HepG2 (cell line): ENCODE measurements around the gene VCL. TPM values are rescaled to one million over a fixed set of nuclear protein-coding genes. Genes with fewer than 3 reads are reported as not detected.
A peak's percentile ranks its signal among the peaks of the same experiment; 100 is the strongest.

ENCODE experiments used
- BRD4 ChIP-seq: sonication (generic); formaldehyde crosslinking; IDR thresholded peaks from 2 replicates; pipeline ENCODE4 v1.4.0; 2020; ENCODE audit warnings: missing genetic modification reagents
- CBFB ChIP-seq: sonication (generic); formaldehyde crosslinking; IDR thresholded peaks from 2 replicates; pipeline ENCODE4 v1.4.0; 2020; ENCODE audit warnings: missing genetic modification reagents
- GPN1 ChIP-seq: sonication (generic); formaldehyde crosslinking; IDR thresholded peaks from 2 replicates; pipeline ENCODE4 v1.5.1; 2020; ENCODE audit warnings: missing genetic modification reagents, borderline replicate concordance
- HNRNPUL1 ChIP-seq: fragments of 200-400 bp; formaldehyde crosslinking; IDR thresholded peaks from 2 replicates; pipeline ENCODE4 v1.6.1; 2017; ENCODE audit warnings: low read depth, mild to moderate bottlenecking, low read length, moderate library complexity
- NFE2L1 ChIP-seq: sonication (generic); formaldehyde crosslinking; IDR thresholded peaks from 2 replicates; pipeline ENCODE4 v1.4.0; 2020; ENCODE audit warnings: missing genetic modification reagents, mild to moderate bottlenecking, borderline replicate concordance
- NFKBIZ ChIP-seq: IDR thresholded peaks from 2 replicates; pipeline ENCODE4 v1.6.1; 2018; ENCODE audit warnings: missing genetic modification reagents, missing compliant biosample characterization
- NFRKB ChIP-seq: fragments of 450-650 bp; IDR thresholded peaks from 2 replicates; pipeline ENCODE4 v1.6.1; 2017
- PTBP1 ChIP-seq: fragments of 200-400 bp; formaldehyde crosslinking; IDR thresholded peaks from 2 replicates; pipeline ENCODE4 v1.6.1; 2018; ENCODE audit warnings: low read length, low read depth; ENCODE audit not compliant: poor library complexity, severe bottlenecking
- RARG ChIP-seq: sonication (generic); formaldehyde crosslinking; IDR thresholded peaks from 2 replicates; pipeline ENCODE4 v1.4.0; 2020; ENCODE audit warnings: low read depth, mild to moderate bottlenecking, missing genetic modification reagents
- SALL1 ChIP-seq: sonication (generic); formaldehyde crosslinking; IDR thresholded peaks from 2 replicates; pipeline ENCODE4 v1.8.0; 2022; ENCODE audit warnings: mild to moderate bottlenecking, missing genetic modification reagents
- SNAPC2 ChIP-seq: sonication (generic); formaldehyde crosslinking; IDR thresholded peaks from 2 replicates; pipeline ENCODE4 v1.8.1; 2022; ENCODE audit warnings: mild to moderate bottlenecking, missing genetic modification reagents
- SRSF4 ChIP-seq: fragments of 200-400 bp; formaldehyde crosslinking; IDR thresholded peaks from one replicate; pipeline ENCODE4 v1.6.1; 2018; ENCODE audit warnings: mild to moderate bottlenecking, low read depth, low read length, moderate library complexity; ENCODE audit not compliant: poor library complexity, severe bottlenecking
- WIZ ChIP-seq: sonication (generic); formaldehyde crosslinking; IDR thresholded peaks from 2 replicates; pipeline ENCODE4 v1.5.1; 2020; ENCODE audit warnings: mild to moderate bottlenecking, missing genetic modification reagents
- ZBTB39 ChIP-seq: sonication (generic); formaldehyde crosslinking; IDR thresholded peaks from 2 replicates; pipeline ENCODE4 v1.5.0; 2020; ENCODE audit warnings: missing genetic modification reagents
- ZFP90 ChIP-seq: sonication (generic); formaldehyde crosslinking; IDR thresholded peaks from 2 replicates; pipeline ENCODE4 v1.8.0; 2022; ENCODE audit warnings: missing genetic modification reagents, mild to moderate bottlenecking, inconsistent platforms, borderline replicate concordance
- ZNF17 ChIP-seq: sonication (generic); formaldehyde crosslinking; IDR thresholded peaks from 2 replicates; pipeline ENCODE4 v1.5.0; 2020; ENCODE audit warnings: mild to moderate bottlenecking, missing genetic modification reagents
- ZNF180 ChIP-seq: sonication (generic); formaldehyde crosslinking; IDR thresholded peaks from 2 replicates; pipeline ENCODE4 v1.4.0; 2020; ENCODE audit warnings: low read depth, missing genetic modification reagents, borderline replicate concordance
- ZNF331 ChIP-seq: sonication (generic); formaldehyde crosslinking; IDR thresholded peaks from 2 replicates; pipeline ENCODE4 v1.4.0; 2020; ENCODE audit warnings: missing genetic modification reagents
- ZNF414 ChIP-seq: sonication (generic); formaldehyde crosslinking; IDR thresholded peaks from 2 replicates; pipeline ENCODE4 v1.5.0; 2020; ENCODE audit warnings: missing genetic modification reagents
- ZNF687 ChIP-seq: sonication (generic); formaldehyde crosslinking; IDR thresholded peaks from 2 replicates; pipeline ENCODE4 v1.5.1; 2020; ENCODE audit warnings: mild to moderate bottlenecking, missing genetic modification reagents, moderate library complexity
- ZNF788 ChIP-seq: sonication (generic); formaldehyde crosslinking; IDR thresholded peaks from 2 replicates; pipeline ENCODE4 v1.5.0; 2020; ENCODE audit warnings: mild to moderate bottlenecking, missing genetic modification reagents, borderline replicate concordance
- polyA plus RNA-seq, 8 experiments: library from polyadenylated mRNA; depleted of rRNA in 3 of 8; stranded (reverse) in 7 of 8; unstranded in 1 of 8; fragments of >200 nt; fragmentation: Illumina TruSeq in 4 of 8; extraction: Trizol in 4 of 8; gene quantifications; 2 replicates each; pipeline versions ENCODE4 v1.2.1 to v1.2.3, GENCODE V29; 2011 to 2016; ENCODE audit warnings: low read depth in 4 of 8, missing spikeins in 1 of 8, mixed read lengths in 1 of 8; ENCODE audit not compliant: insufficient read depth in 1 of 8
- total RNA-seq, 5 experiments: library from RNA; depleted of rRNA; stranded (reverse); fragments of >200 nt; fragmentation: Illumina TruSeq; extraction: Trizol; gene quantifications; 2 replicates each; pipeline ENCODE4 v1.2.3, GENCODE V29; 2016; ENCODE audit warnings: low read depth in 1 of 5
- TF ChIP-seq, protein P1 (sequence below): sonication (generic); formaldehyde crosslinking; IDR thresholded peaks from 2 replicates; pipeline ENCODE4 v1.5.0; 2020; ENCODE audit warnings: missing genetic modification reagents

VCL gene
- total and polyA plus RNA-seq, 2 of the 13 experiments (the other 11 are each of a cell fraction or from before 2014, with no cell fraction given): 17.3 to 26.9 TPM

GRCh38 chr10:74150990-74151878 lies 153.3 kb downstream of the VCL start, which contains the start of gene ADK (continued):
- TF ChIP-seq SRSF4 (no peak), ZNF17 (CRISPR knock-in tag) (no peak), RARG (no peak), PTBP1 (no peak), ZNF331 (CRISPR knock-in tag) (peak; percentile 51; the same call in 1 of the 2 replicates), HNRNPUL1 (no peak), CBFB (CRISPR knock-in tag) (peak; percentile 43; the same call in 1 of the 2 replicates), ZNF414 (CRISPR knock-in tag) (peak; percentile 29; the same call in 1 of the 2 replicates), ZNF788 (CRISPR knock-in tag) (0 out of 2 replicates have a peak, but pooled peaks have one; percentile 9), ZBTB39 (CRISPR knock-in tag) (0 out of 2 replicates have a peak, but pooled peaks have one; percentile 58), BRD4 (CRISPR knock-in tag) (peak; percentile 88), GPN1 (CRISPR knock-in tag) (no peak), NFKBIZ (CRISPR knock-in tag) (no peak), ZFP90 (CRISPR knock-in tag) (peak; percentile 98), ZNF180 (CRISPR knock-in tag) (no peak), NFE2L1 (no peak), WIZ (CRISPR knock-in tag) (no peak), ZNF687 (CRISPR knock-in tag) (peak; percentile 80), SALL1 (CRISPR knock-in tag) (peak; percentile 52; the same call in 1 of the 2 replicates), SNAPC2 (CRISPR knock-in tag) (no peak), NFRKB (no peak)
- TF ChIP-seq, protein P1, sequence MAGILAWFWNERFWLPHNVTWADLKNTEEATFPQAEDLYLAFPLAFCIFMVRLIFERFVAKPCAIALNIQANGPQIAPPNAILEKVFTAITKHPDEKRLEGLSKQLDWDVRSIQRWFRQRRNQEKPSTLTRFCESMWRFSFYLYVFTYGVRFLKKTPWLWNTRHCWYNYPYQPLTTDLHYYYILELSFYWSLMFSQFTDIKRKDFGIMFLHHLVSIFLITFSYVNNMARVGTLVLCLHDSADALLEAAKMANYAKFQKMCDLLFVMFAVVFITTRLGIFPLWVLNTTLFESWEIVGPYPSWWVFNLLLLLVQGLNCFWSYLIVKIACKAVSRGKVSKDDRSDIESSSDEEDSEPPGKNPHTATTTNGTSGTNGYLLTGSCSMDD (CRISPR knock-in tag): no peak
